ENCODE measurements around the gene IL13RA1. TPM values are rescaled to one million over a fixed set of nuclear protein-coding genes. Genes with fewer than 3 reads are reported as not detected.

The IL13RA1 gene
- total and polyA plus RNA-seq, 2 experiments from 2014 or later = 2.7 to 6.6 TPM

DNA sequence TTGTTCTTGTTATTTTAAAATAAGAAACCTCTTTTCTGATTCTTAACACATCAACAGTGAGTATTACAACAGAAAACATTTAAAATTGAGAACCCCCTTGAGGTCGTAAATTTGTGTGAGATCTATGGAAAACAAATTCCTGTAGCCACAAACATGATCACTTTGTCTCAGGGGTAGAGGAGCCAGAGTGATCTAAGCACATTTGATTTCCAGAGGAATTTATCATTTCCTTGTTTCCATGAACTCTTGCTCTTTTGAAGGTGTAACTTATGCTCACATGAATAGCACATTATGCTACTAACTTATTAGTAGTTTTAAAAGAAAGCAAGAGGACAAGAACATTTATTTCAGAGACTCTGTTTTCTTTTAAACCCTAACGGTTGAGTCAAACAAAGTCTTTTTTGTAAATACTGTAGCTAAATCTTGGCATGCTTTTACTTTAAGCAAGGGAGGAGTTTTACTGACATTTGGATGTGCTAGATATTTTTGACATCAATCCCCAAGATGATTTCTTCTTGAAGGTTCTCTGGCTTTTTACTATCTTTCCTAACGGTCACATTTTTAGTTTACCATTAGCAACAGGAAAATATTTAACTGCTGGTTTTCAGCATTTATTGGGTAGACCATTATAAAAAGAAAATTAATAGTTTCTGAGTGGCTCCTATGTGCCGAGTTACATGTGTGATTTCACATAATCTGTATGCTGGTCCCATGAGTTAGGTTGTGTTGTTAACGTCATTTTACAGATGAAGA, 68.3 kb downstream of the IL13RA1 start:
- Histone ChIP-seq H3K4me2 (no peak overlapping the region), H3K9me2 (ENCODE audit: insufficient read depth) (no peaks in the 10 kb centered on the region), H3K36me3 (ENCODE audit: insufficient read depth) (no peaks in the 10 kb centered on the region), H3K4me1 (ENCODE audit: insufficient read depth) (peaks cover 4% of the 10 kb centered on the region), H3K27me3 (ENCODE audit: insufficient read depth) (no peaks in the 10 kb centered on the region), H3K79me2 (replicated peaks; ENCODE audit: insufficient read depth) (no peaks in the 10 kb centered on the region), H3K27ac (ENCODE audit: low read depth) (no peak overlapping the region), H4K20me1 (replicated peaks; ENCODE audit: insufficient read depth) (no peaks in the 10 kb centered on the region), H3K4me3 (no peak overlapping the region), H2AFZ (no peak overlapping the region), H3F3A (replicated peaks; ENCODE audit: low read depth) (no peaks in the 10 kb centered on the region)
- Mint-ChIP-seq H3K4me1 (peaks cover 17% of the 10 kb centered on the region; the same call in 2 of the 3 replicates), H3K36me3 (ENCODE audit: low read depth) (no peaks in the 10 kb centered on the region), H3K27me3 (ENCODE audit: insufficient read depth, low read depth, poor library complexity) (no peaks in the 10 kb centered on the region), H3K27ac (no peak overlapping the region), H3K4me3 (no peak overlapping the region), H3K9me3 (no peaks in the 10 kb centered on the region)
- no peak for ATAC-seq
- DNase-seq (ENCODE audit: low spot score) = no peak
- TF ChIP-seq JUNB (IDR thresholded peaks at IDR 0.05; ENCODE audit: unreplicated experiment) (no peak), ZNF331 (CRISPR knock-in tag; IDR thresholded peaks at IDR 0.05; ENCODE audit: low read depth) (no peak), STAT1 (IDR thresholded peaks at IDR 0.05; ENCODE audit: unreplicated experiment) (no peak), EZH2 (IDR thresholded peaks at IDR 0.05; ENCODE audit: low read depth, unreplicated experiment) (no peak), ZNF114 (CRISPR knock-in tag; IDR thresholded peaks at IDR 0.05) (no peak)
- TF ChIP-seq, protein P1, sequence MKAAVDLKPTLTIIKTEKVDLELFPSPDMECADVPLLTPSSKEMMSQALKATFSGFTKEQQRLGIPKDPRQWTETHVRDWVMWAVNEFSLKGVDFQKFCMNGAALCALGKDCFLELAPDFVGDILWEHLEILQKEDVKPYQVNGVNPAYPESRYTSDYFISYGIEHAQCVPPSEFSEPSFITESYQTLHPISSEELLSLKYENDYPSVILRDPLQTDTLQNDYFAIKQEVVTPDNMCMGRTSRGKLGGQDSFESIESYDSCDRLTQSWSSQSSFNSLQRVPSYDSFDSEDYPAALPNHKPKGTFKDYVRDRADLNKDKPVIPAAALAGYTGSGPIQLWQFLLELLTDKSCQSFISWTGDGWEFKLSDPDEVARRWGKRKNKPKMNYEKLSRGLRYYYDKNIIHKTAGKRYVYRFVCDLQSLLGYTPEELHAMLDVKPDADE (IDR thresholded peaks at IDR 0.05) = no peak
- TF ChIP-seq, protein P2, sequence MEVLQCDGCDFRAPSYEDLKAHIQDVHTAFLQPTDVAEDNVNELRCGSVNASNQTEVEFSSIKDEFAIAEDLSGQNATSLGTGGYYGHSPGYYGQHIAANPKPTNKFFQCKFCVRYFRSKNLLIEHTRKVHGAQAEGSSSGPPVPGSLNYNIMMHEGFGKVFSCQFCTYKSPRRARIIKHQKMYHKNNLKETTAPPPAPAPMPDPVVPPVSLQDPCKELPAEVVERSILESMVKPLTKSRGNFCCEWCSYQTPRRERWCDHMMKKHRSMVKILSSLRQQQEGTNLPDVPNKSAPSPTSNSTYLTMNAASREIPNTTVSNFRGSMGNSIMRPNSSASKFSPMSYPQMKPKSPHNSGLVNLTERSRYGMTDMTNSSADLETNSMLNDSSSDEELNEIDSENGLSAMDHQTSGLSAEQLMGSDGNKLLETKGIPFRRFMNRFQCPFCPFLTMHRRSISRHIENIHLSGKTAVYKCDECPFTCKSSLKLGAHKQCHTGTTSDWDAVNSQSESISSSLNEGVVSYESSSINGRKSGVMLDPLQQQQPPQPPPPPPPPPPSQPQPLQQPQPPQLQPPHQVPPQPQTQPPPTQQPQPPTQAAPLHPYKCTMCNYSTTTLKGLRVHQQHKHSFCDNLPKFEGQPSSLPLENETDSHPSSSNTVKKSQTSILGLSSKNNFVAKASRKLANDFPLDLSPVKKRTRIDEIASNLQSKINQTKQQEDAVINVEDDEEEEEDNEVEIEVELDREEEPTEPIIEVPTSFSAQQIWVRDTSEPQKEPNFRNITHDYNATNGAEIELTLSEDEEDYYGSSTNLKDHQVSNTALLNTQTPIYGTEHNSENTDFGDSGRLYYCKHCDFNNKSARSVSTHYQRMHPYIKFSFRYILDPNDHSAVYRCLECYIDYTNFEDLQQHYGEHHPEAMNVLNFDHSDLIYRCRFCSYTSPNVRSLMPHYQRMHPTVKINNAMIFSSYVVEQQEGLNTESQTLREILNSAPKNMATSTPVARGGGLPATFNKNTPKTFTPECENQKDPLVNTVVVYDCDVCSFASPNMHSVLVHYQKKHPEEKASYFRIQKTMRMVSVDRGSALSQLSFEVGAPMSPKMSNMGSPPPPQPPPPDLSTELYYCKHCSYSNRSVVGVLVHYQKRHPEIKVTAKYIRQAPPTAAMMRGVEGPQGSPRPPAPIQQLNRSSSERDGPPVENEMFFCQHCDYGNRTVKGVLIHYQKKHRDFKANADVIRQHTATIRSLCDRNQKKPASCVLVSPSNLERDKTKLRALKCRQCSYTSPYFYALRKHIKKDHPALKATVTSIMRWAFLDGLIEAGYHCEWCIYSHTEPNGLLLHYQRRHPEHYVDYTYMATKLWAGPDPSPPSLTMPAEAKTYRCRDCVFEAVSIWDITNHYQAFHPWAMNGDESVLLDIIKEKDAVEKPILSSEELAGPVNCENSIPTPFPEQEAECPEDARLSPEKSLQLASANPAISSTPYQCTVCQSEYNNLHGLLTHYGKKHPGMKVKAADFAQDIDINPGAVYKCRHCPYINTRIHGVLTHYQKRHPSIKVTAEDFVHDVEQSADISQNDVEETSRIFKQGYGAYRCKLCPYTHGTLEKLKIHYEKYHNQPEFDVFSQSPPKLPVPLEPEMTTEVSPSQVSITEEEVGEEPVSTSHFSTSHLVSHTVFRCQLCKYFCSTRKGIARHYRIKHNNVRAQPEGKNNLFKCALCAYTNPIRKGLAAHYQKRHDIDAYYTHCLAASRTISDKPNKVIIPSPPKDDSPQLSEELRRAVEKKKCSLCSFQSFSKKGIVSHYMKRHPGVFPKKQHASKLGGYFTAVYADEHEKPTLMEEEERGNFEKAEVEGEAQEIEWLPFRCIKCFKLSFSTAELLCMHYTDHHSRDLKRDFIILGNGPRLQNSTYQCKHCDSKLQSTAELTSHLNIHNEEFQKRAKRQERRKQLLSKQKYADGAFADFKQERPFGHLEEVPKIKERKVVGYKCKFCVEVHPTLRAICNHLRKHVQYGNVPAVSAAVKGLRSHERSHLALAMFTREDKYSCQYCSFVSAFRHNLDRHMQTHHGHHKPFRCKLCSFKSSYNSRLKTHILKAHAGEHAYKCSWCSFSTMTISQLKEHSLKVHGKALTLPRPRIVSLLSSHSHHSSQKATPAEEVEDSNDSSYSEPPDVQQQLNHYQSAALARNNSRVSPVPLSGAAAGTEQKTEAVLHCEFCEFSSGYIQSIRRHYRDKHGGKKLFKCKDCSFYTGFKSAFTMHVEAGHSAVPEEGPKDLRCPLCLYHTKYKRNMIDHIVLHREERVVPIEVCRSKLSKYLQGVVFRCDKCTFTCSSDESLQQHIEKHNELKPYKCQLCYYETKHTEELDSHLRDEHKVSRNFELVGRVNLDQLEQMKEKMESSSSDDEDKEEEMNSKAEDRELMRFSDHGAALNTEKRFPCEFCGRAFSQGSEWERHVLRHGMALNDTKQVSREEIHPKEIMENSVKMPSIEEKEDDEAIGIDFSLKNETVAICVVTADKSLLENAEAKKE (CRISPR knock-in tag; IDR thresholded peaks at IDR 0.05) = no peak

Data from GM23338 (cell line).